ENCODE measurements around the gene BRS3. TPM values are rescaled to one million over a fixed set of nuclear protein-coding genes. Genes with fewer than 3 reads are reported as not detected.

Gene BRS3
- total and polyA plus RNA-seq, 9 of the 15 experiments (the other 6 are each of a cell fraction or from before 2014, with no cell fraction given), result not detected

DNA sequence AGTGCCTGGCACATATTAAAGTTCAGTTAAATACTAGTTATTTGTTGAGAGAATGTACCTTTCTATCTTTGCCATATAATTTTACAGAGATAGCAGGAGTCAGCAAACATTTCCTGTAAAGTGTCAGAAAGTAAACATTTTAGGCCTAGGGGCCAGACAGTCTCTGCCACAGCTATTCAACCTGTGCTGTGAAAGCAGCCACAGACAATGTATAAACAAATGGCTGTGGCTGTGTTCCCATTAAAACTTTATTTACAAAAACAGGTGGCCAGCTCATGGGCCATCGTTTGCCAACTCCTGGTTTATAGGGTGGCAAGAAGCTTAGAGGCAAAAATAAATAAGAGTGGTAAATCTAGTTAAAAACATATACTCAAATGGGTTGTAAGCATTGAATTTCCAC is 34.0 kb upstream of the BRS3 start:
- ChIA-PET CTCF (ENCODE audit: low intra/inter-chr PET ratio) (no interaction called here), POLR2A (no interaction called here)
- no peaks in the 10 kb centered on the region for H3K9me3 ChIP-seq (replicated peaks; ENCODE audit: control insufficient read depth, insufficient read depth, low read depth, low read length)
- FAIRE-seq, result no peak
- no peak overlapping the region for H3K9ac ChIP-seq (ENCODE audit: insufficient read depth in 1 of 2, low read depth in 2 of 2, low read length in 2 of 2)
- intact Hi-C loops (cut with micrococcal nuclease), result no loop called here
- no peak overlapping the region for H3K4me2 ChIP-seq (ENCODE audit: insufficient read depth, low read length)
- no peaks in the 10 kb centered on the region for H4K20me1 ChIP-seq (replicated peaks; ENCODE audit: control insufficient read depth, insufficient read depth, low read length)
- no peaks in the 10 kb centered on the region for H3K9me1 ChIP-seq (ENCODE audit: control insufficient read depth, insufficient read depth, low read length)
- ATAC-seq, result no peak
- H3K36me3 ChIP-seq (ENCODE audit: control insufficient read depth, insufficient read depth, low read length), result no peaks in the 10 kb centered on the region
- no peak overlapping the region for H2AFZ ChIP-seq (ENCODE audit: low read depth, low read length)
- no TSS peak for BruUV-seq (replicated peaks)
- no peak overlapping the region for H3K4me3 ChIP-seq
- H3K27ac ChIP-seq (ENCODE audit: extremely low read depth, low read depth, low read length), result no peak overlapping the region
- 0% methylated on average over 1 of the region's 1 CpG for WGBS (ENCODE audit: insufficient coverage, low coverage, missing lambda C conversion rate)
- TF ChIP-seq ZBTB40 (IDR thresholded peaks at IDR 0.05), result peak; percentile 60; the same call in 1 of the 2 replicates
- no peak for TF ChIP-seq ZBTB40 (CRISPR knock-in tag; IDR thresholded peaks at IDR 0.05)
- TF ChIP-seq HMGN3 (IDR thresholded peaks at IDR 0.05; ENCODE audit: borderline replicate concordance, extremely low read depth, insufficient read length, low read depth, low read length), result no peak
- H3K79me2 ChIP-seq (ENCODE audit: control insufficient read depth, insufficient read depth, low read length), result no peaks in the 10 kb centered on the region
- H3K27me3 ChIP-seq (ENCODE audit: control insufficient read depth in 2 of 2, insufficient read depth in 2 of 2, low read length in 2 of 2), result no peaks in the 10 kb centered on the region
- H3K4me1 ChIP-seq (replicated peaks in 1 of 2; ENCODE audit: control insufficient read depth in 2 of 2, insufficient read depth in 2 of 2, low read length in 2 of 2), result 0 out of 5 replicates have a peak, but pooled peaks cover 0 to 3% of the 10 kb centered on the region in 2 experiments
- in situ Hi-C loops (cut with MboI), result no loop called here
- no peak for DNase-seq (ENCODE audit: extremely low read depth in 1 of 4, low spot score in 3 of 4)
